T-helper 9 cell (primary cell): ENCODE measurements around the gene MIAT.
"Not testable (repeated sequence)": the region's sequence is repeated elsewhere in the genome, so short reads cannot be mapped to it uniquely, and the experiment has no call there.

Source experiments
- DNase-seq: peaks from one replicate; pipeline ENCODE4 v3.0.0-alpha.2; 2020

MIAT gene

GRCh38 chr22:26701323-26701722, 43.9 kb downstream of the MIAT start:
- no peak for DNase-seq

GRCh38 chr22:26702906-26703830, 45.8 kb downstream of the MIAT start:
- no peak for DNase-seq

GRCh38 chr22:26705379-26705778, 48.0 kb downstream of the MIAT start:
- not testable (repeated sequence) for DNase-seq

GRCh38 chr22:26707090-26707489, 49.7 kb downstream of the MIAT start:
- DNase-seq = no peak

- DNase-seq = no peak
These were observed 50.2 kb downstream of the MIAT start for GRCh38 chr22:26707581-26707980.

- DNase-seq = no peak
These were observed 51.0 kb downstream of the MIAT start for GRCh38 chr22:26708256-26709009.

- DNase-seq = no peak
These were observed 52.4 kb downstream of the MIAT start for GRCh38 chr22:26709617-26710390.

GRCh38 chr22:26711205-26711963, 54.0 kb downstream of the MIAT start:
- DNase-seq = no peak

- no peak for DNase-seq
These were observed 54.8 kb downstream of the MIAT start for GRCh38 chr22:26712158-26712557.

- no peak for DNase-seq
These were observed 56.5 kb downstream of the MIAT start for GRCh38 chr22:26713823-26714449.

- DNase-seq = no peak
These were observed 57.6 kb downstream of the MIAT start for GRCh38 chr22:26714971-26715370.

- no peak for DNase-seq
These were observed 58.1 kb downstream of the MIAT start for GRCh38 chr22:26715392-26715936.

- no peak for DNase-seq
These were observed 61.1 kb downstream of the MIAT start for GRCh38 chr22:26718488-26718887.

GRCh38 chr22:26718905-26719304, 61.5 kb downstream of the MIAT start:
- no peak for DNase-seq

GRCh38 chr22:26722159-26722558, 64.8 kb downstream of the MIAT start:
- no peak for DNase-seq

- DNase-seq = no peak
These were observed 67.0 kb downstream of the MIAT start for GRCh38 chr22:26724414-26724813.

GRCh38 chr22:26725012-26725676, 67.8 kb downstream of the MIAT start:
- DNase-seq = no peak
